ENCODE measurements around the gene PLEKHM1.
"Not testable (repeated sequence)": the region's sequence is repeated elsewhere in the genome, so short reads cannot be mapped to it uniquely, and the experiment has no call there.

Gene PLEKHM1

DNA sequence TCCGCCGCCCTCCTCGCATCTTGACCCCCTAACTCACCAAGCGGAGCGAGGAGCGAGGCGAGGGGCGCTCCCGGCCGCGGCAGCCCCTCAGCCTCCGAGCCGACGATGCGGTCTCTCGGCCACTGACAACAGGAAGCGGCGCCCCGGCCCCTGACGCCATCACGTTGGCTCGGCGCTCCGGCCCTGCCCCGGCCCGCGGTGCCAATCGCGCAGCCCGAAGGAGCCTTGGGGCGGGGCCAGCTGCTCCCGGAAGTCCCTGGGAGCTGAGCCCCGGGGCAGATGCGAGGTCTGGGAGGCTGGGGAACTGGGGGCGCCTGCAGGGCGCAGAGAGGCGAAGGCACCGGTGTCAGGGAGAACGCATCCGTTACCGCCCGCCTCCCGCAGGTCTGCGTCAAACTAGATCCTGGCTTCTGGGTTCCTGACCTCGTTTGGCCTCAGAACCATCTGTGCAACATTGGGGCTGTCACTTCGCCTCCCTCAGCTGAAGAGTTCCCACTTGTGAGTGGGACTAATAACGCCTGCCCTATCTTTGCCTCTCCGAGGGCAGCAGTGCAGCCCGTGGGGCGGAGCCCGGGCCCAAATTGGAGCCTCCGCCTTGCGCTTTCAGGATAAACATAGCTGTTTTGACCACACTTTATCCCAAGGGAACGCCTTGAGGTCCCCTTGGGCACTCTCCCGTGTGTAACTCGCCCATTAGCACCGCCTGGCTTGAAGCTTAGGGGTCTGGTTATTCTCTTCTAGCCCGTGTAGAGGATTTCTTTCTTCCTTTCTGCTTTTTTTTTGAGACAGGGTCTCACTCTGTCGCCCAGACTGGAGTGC is at the start of gene PLEKHM1:
TSS of gene PLEKHM1 (minus strand) at position 107 of the 819 bp plus-strand sequence. CDS start 8,237 bp downstream, outside the sequence.
- DNase-seq (ENCODE audit: low spot score), result peak; percentile 76

DNA sequence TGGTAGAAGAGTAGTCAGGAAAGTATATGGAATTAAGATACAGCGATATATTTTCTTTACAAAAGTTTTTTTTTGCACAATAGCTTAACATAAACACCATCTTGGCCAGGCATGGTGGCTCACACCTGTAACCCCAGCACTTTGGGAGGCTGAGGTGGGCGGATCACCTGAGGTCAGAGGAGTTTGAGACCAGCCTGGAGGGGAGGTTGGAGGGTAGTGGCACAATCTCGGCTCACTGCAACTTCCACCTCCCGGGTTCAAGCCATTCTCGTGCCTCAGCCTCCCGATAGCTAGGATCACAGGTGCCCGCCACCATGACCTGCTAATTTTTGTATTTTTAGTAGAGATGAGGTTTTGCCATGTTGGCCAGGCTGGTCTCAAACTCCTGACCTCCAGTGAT is 47.6 kb upstream of the PLEKHM1 start:
- not testable (repeated sequence) for DNase-seq (ENCODE audit: low spot score)

DNA sequence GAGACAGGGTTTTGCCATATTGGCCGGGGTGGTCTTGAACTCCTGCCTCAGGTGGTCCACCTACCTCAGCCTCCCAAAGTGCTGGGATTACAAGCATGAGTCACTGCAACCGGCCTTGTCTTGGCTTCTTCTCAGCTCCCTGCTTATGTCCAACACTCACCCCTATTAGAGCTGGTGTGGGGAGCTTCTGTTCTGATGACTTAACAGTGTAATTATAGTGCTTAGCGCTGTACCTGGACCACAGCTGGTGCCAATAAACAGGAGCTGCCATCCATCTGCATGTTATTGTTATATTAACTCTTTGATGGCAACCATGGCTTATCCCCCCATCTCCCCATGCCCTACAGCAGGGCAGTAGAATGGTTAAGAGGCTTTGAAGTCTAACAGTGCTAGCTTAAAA is 15.6 kb upstream of the PLEKHM1 start:
- not testable (repeated sequence) for DNase-seq (ENCODE audit: low spot score)

DNA sequence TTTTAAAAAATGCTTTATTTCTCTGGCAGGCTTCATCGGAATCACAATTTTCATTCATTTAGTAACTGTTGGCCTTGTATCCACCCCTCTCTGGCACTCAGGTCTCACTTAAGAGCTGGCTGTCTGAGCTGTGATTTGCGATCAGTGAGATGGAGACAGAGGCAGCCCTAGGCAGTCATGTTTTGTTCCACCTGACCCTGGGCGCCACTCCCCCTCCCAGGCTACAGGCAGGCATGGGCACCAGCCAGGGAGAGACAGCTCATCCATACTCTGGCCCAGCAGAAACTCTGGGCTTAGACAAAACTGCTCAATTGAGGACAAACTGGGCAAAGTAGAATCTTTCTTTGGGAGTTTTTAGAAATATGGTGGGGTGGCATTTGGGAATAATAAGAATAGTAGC is 14.7 kb upstream of the PLEKHM1 start:
- not testable (repeated sequence) for DNase-seq (ENCODE audit: low spot score)

DNA sequence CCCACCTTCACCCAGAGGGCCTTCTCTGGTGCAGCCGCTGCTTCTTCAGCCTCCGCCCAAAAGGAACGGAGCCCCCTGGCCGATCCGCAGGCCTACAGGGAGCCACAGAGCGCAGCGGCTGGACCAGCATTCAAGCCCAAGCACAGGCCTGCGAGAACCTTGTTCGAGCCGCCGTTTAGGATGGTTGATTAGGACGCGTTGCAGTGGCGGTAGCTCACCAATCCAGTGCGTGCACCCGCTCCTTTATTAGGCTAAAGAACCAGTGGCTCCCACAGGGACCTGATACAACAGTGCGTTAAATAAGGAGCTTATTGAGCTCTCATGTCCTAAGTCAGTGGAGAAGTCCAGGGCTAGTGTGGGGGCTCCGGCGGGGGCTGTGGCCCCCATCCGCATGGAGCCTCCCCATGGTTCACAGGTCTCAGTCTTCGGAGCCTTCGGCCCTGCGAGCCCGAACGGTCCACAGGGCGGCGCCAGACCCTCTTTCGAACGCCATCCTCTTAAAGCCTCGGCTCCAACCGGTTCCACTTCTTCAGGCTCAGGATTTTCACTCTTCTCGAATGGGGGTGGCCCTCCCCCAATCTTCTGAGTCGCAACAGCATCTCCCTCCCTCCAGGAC is 10.7 kb upstream of the PLEKHM1 start:
- not testable (repeated sequence) for DNase-seq (ENCODE audit: low spot score)

DNA sequence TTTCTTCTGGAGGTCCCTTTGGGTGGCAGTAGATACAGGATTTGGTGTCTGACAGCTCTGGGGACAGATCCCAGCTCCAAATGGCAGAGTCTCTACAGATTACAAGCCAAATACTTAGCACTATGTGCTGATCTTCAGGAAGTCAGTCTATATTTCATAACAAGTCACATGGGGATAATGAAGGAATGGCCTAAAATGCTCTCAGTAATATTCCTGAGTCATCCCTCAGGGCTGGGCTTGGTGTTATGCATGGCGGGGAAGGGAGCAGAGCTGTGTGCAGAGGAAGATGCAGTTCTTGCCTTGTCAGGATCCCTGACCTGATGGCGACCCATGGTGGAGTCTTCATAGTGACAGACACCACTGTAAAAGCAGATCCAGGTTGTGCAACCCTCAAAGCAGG is 10.0 kb upstream of the PLEKHM1 start:
- DNase-seq (ENCODE audit: low spot score), result not testable (repeated sequence)

DNA sequence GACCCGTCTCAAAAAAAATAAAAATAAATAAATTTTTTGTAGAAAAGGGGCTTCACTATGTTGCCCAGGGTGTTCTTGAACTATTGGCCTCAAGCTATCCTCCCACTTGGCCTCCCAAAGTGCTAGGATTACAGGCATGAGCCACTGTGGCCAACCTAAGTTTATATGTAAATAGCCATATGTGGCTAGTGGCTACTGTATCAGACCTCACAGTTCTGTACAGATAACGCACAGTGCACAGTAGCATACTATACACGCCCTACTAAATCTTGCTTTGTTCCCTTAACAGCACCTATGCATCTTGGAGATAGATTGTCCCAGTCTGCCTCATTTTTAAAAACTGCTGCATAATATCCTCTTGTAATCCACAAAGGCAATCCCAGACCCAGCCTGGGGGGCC is 8.7 kb upstream of the PLEKHM1 start:
- not testable (repeated sequence) for DNase-seq (ENCODE audit: low spot score)

DNA sequence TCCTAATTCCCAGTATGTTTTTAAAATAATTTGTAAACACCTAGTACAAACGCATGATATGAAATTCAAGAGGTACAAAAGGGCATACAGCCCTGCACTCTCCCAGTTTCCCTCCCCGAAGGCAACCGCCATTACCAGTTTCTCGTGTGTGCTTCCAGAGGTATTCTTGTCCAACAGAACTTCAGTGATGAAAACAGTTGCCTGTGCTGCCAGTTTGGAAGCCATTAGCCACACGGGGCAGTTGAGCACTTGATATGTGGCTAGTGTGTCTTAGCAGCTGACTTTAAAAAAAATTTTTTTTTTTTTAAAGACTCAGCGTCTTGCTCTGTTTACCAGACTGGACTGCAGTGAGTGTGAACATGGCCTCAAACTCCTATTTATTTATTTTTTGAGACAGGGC is 7.9 kb upstream of the PLEKHM1 start:
- DNase-seq (ENCODE audit: low spot score), result not testable (repeated sequence)

DNA sequence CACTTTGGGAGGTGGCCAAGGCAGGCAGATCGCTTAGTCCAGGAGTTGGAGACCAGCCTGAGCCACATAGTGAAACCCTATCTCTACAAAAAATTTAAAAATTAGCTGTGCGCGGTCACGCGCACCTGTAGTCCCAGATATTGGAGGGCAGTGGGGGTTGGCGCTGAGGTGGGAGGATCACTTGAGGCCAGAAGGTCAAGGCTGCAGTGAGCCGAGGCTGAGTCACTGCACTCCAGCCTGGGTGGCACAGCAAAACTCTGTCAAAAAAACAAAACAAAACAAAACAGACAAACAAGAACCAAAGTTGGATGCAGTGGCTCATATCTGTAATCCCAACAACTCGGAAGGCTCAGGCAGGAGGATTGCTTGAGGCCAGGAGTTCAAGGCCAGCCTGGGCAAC is 6.9 kb upstream of the PLEKHM1 start:
- DNase-seq (ENCODE audit: low spot score), result not testable (repeated sequence)

DNA sequence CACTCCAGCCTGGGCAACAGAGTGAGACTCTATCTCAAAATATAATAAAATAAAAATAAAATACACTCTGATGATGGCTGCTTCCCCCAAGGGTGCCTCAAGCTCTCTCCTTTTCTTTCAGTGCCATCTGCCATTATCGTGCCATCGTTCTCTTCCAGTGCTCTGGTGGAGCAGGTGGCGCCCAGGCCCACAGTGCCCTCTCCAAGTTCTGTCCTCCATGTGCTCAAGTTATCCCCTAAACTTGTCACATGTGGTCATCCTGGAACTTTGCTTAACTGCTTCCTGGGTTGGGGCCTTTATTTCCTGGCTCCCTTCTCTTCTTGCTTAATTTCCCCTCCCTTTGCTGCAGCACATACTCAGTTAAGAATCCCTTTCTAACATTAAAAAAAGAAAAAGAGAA is 6.0 kb upstream of the PLEKHM1 start:
- DNase-seq (ENCODE audit: low spot score), result not testable (repeated sequence)

DNA sequence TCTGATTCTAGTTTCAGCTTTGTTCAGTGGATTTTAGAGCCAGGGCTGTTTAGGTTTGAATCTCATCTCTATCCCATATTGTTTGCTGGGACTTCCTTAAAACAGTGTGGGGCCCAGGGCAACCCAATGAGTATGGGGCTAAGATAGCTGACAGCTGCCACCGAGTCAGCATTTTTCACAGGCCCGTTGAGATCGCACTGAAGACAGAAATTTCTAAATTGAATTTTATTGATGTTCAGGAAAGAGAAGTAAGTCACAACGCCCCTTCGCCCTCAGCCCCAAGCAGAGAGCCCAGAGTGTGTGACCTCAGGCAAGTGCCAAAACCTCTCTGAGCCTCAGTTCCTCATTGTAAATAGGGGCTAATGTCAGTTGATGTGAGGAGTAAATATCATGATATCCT is 4.0 kb upstream of the PLEKHM1 start:
- not testable (repeated sequence) for DNase-seq (ENCODE audit: low spot score)

DNA sequence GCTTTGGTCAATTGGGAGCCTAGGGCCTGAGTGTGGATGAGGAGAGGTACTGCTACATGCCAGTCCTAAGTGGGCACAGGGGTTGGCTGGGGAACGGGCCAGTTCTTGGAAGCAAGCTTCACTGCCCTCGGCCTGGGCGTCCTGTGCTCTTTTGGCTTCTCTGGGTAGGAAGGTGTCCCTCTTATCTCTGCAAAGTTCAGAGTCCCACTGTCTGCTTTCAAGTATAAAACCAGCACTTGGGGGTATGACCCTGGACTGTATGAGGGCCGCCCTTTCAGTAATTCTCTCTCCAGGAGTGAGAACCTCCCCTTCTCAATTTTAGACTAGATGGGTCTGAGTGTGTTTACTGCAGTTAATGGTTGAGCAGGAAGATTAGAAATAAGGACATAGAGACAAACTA is 1.6 kb upstream of the PLEKHM1 start:
- DNase-seq (ENCODE audit: low spot score), result not testable (repeated sequence)

DNA sequence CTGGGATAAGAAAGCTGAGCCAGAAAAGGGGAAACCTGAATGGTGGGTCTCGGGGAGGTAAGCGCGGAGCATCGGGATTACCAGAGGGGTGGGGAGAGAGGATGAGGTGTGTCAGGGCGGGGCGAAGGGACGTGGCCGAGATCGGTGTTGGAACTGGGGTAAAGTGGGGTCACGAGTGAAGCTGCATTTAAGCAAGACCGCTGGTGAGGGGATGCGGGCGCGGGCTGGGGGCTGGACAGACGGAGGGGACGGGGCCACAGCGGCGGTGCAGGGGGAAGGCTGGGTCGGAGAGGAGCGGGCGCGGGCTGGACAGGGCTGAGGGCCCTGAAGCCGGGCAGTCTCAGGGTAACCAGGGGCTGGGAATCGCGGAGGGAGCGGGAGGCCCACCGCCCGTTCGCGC is 323 bp downstream of the PLEKHM1 start:
- DNase-seq (ENCODE audit: low spot score), result not testable (repeated sequence)

DNA sequence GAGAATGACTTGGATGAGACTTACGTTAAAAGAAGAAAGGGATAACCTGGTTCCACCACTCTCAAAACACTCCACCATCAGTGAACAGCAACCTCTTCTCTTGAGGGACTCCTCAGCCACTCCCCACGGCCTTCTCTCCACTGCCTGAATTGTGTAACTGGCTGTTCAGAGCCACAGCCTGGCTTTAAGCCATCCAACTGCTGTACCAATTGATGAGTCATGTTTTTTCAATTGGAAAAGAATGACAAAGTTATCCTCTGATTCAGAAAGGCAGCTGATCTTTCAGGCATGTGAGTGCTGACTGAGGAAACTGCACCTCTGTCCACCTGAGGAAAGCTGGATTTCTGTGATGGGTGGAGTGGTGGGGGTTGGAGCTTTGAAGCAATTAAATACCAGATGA is 2.8 kb downstream of the PLEKHM1 start:
- DNase-seq (ENCODE audit: low spot score), result peak; percentile 82

DNA sequence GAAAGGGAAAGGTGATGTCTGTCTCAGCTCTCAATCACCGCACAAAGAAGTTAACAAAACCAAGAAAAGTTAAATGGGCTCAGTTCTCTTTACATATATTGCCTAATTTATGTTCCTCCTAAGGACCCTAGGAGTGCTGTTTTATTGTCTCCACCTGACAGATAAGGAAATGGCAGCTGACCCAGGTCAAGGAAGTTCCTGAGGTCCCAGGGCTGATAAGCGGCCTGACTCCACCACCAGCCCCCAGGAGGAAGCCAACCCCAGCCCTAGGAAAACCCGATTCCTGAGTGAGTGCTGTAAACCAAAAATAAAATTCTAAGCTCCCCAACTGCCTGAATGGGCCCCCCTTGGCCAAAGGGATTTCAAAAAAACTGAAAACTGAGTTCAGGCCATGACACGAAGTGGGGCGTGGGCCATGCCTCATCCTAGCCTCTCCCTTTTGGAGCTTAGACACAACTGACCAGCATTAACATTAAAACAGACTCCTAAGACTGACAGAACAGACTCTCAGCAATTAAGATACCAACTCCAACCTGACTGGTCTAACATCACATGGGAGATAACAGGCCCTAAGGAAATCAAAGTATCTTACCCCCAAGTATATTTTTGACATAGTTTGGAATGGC is 6.8 kb downstream of the PLEKHM1 start:
- DNase-seq (ENCODE audit: low spot score), result not testable (repeated sequence)

DNA sequence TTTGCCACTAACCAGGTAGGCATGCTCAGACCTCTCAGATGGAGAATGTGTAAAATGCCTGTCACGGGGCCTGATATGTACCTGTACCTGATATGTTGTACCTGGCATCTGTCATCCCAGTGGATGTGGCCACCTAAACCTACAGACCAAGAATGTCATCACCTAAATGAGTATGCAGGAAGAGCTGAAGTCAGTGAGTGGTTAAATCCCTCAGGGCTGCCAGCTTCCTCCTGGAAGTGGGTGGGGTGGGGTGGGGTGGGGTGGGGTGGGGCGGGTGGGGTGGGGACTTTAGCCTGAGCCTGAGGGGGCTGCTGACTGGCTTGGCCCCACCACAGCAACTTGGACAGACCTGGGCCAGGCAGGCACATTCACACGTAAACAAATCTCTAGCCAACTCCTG is 7.3 kb downstream of the PLEKHM1 start:
- DNase-seq (ENCODE audit: low spot score), result not testable (repeated sequence)

DNA sequence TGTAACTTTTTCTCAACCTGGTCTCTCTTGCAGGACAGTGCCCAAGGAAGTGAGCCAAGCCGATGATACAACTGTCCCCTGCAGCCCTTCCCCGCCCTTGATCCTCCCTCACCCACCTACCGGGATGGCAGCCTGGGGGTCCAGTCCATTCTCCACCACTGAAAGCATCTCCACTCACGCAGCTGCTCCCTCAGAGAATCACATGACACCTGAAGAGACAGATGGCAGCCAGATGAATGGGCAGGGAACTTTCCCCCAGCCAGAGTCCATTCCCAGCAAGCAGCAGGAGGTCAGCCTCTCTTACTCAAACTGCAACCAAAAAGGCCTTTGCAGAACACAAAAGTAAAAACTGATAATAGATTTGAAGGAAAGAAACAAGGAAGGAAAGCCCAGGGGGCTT is 8.2 kb downstream of the PLEKHM1 start:
- not testable (repeated sequence) for DNase-seq (ENCODE audit: low spot score)

DNA sequence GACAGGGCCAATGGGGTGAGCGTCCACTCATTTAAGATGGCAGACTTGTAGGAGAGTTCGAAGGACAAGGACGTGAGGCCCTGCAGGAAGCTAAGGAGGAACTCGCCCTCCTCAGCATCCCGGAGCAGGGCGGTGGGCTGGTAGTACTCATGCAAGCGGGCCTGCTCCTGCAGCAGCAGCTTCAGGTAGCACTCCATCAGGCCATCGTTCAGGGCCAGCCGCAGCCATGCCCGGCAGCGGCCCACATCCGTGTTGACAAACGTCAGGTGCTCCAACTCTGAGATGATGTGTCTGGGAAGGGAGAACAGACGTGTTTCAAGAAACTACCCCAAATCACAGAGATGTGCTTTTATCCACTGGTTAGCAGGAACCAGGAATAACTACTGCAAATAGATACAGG is 15.1 kb downstream of the PLEKHM1 start:
- DNase-seq (ENCODE audit: low spot score), result not testable (repeated sequence)

DNA sequence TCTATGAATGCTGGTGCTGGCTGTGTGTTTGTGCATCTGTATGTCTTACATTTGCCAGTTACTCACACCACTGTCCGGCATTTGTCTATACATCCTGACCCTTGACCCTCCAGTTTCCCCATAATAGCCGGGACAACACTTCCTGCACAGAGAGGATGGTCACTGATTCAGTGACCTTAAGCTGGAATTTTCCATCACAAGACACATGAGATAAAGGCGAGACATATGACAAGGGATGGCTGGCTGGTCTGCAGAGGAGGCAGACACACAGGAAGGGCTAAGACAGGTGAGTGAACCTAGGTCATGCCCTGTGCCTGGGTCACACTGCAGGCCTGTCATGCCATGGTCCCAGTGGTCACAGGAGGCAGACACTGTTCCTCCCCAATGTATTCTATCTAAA is 18.3 kb downstream of the PLEKHM1 start:
- not testable (repeated sequence) for DNase-seq (ENCODE audit: low spot score)

DNA sequence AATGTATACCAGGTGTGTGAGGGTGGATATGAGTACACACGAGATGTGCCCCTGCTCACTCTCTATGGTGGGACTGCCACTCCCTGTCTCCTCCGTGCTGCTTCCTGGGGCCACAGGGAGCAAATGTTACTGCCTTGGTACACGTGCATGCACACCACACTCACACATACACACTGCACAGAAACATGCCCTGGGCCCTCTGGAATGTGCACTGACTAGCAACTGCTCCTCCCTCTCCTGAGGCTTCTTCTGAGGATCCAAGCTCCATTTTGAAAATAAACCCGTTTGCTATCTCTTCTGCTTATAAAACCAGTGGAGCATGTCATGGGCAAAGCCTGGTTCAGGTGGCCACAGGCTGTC is 21.3 kb downstream of the PLEKHM1 start:
- not testable (repeated sequence) for DNase-seq (ENCODE audit: low spot score)

DNA sequence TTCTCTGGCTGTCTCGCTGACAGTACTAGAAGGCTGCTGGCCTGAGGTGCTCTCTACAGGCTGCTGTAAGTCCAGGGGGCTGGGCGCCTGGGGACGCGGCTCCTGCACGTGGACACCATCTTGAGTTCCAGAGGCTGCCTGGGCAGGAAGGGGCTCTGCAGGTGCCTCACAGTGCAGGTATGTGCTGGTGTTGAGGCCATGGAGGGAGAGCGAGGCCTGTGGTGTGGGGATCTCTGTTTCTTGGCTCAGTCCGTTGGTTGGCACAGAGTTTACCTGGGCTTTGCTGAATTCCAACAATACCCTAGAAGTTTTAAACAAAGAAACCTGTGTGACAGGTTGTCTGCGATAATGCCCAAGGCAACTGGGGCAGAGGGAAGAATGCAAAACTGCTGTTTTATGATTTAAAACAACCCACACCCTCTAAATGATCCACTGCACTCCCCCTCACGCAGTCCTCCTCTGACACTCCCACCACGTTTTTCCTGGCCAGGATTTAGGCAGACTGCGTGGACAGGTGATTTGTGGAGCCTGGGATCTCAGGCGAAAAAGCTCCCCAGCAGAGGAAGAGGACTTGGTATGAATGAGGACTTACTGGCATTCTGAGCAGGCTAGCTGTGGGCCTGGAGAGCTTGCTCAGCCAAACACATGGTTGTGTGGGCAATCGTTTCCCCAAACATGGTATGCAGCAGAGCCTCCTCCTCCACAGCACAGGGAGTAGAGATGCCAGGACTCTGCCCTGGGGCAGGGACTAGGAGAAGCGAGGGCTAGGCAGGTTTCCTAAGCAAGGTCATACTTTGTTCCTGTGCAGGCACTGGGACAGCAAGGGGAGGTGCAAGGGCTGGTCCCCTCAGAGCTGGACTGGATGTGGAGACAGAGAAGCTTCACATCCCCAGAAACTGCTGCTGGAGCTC is 22.0 kb downstream of the PLEKHM1 start:
- not testable (repeated sequence) for DNase-seq (ENCODE audit: low spot score)
